GM12892 (cell line): ENCODE data around the gene CAP2. TPM values are rescaled to one million over a fixed set of nuclear protein-coding genes. Genes with fewer than 3 reads are reported as not detected.

Experiments used
- DNase-seq: peaks from one replicate; pipeline ENCODE4 v3.0.0; 2011; ENCODE audit not compliant: insufficient read length
- FAIRE-seq: peaks from 2 replicates; lab custom pipeline; 2011; peaks lifted over from hg19 to GRCh38; lab: Jason Lieb, UNC
- POLR2A ChIP-seq: IDR thresholded peaks from 2 replicates; pipeline ENCODE4 v1.6.1; 2011; ENCODE audit warnings: low read depth, low read length, control low read depth
- POLR2AphosphoS5 ChIP-seq: IDR thresholded peaks from 2 replicates; pipeline ENCODE4 v1.6.1; 2011; ENCODE audit warnings: low read depth, low read length, control low read depth
- TAF1 ChIP-seq: IDR thresholded peaks from 2 replicates; pipeline ENCODE4 v1.6.1; 2011; ENCODE audit warnings: low read depth, mild to moderate bottlenecking, control low read depth, low read length, borderline replicate concordance
- polyA plus RNA-seq: library from polyadenylated mRNA; unstranded; fragments of >200 nt; gene quantifications from one replicate; pipeline ENCODE4 v1.2.1, GENCODE V29; 2012; ENCODE audit warnings: missing spikeins, inconsistent platforms; ENCODE audit not compliant: missing spikeins

CAP2 gene, protein sequence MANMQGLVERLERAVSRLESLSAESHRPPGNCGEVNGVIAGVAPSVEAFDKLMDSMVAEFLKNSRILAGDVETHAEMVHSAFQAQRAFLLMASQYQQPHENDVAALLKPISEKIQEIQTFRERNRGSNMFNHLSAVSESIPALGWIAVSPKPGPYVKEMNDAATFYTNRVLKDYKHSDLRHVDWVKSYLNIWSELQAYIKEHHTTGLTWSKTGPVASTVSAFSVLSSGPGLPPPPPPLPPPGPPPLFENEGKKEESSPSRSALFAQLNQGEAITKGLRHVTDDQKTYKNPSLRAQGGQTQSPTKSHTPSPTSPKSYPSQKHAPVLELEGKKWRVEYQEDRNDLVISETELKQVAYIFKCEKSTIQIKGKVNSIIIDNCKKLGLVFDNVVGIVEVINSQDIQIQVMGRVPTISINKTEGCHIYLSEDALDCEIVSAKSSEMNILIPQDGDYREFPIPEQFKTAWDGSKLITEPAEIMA
- not detected for polyA plus RNA-seq

DNA sequence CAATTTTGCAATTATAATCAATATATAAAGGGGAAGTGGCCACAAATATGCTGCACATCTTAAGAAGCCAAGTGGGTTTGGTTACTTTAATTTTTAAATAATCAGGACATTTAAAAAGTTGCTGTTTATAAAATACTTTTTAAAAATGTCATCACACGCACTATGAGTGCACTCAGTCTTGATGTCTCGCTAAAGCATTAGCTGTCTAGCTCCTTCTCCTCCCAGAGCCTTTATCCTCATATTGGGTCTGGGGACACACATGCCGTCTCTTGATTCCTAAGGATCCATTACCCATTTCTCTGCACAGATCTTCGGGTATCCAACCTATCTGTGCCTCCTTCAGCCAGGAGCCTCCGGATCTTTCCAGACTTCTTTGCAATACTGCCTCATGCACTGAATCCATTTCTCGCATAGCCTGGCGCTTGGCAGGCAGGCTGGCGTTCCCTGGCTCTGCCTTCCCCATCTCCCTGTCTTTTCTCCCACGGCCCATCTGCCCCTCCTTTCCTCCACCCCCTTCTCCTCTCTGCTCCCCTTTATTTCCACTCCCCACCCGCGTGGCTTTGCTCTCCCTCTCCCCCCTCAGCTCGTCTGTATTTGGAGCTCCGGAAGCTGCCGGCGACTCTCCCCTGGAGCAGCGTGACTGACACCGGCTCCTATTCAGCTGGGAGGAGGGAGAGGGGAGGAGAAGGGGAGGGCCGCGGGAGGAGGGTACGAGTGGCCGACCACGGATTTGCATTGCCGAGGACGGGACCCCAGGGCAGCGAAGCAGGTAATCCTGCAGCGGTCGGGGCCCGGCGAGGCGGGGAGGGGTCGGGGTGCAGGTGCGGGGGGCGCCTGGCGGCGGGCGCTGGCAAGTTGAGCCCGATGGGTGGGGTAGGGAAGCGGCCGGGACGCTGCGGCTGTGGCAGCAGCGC lies at the start of gene CAP2:
CAP2 (plus strand) TSS at position 618 of the 914 bp plus-strand sequence. CDS start 27,961 bp downstream, outside the sequence.
- TF ChIP-seq TAF1 (no peak), POLR2AphosphoS5 (no peak), POLR2A (no peak)
- DNase-seq = no peak
- FAIRE-seq = no peak

DNA sequence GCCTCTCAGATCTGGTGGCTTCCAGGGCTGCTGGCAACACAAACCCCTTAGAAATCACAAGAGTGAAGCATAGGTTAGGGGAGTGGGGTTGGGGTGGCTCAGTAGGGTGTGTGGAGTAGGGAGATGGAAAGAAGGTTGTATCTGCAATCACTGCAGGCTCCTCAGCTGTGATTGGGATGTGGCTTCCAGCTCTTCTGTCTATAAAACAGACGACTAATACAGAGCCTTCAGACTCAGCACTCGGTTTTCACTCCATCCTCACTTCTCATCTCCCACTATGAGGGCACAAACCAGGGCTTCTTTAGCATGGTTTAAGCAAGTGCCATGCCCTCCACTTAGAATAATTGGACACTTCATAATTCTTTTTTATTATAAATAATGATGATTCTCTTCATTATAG lies 46.4 kb upstream of the CAP2 start:
- FAIRE-seq (no peak), DNase-seq (no peak)
- TF ChIP-seq TAF1 = no peak

DNA sequence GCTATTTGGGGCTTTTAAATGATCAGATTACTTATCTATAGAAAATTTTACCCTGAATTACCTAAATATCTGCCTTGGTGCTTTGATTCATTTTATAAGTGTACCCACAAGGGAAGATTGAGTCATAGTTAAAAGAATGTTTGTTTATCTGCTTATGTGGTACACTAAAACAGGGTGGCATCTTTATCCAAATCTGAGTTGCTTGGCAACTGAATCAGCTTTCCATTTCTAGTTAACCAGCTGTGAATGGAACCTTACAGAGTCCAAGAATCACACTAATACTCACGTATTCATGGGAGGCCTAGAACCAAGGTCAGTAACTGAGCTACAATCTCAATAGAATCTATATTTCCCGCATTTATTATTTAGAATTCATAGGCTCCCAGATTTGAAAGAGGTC lies 44.0 kb upstream of the CAP2 start:
- no peak for TF ChIP-seq POLR2AphosphoS5
- FAIRE-seq (no peak), DNase-seq (no peak)

DNA sequence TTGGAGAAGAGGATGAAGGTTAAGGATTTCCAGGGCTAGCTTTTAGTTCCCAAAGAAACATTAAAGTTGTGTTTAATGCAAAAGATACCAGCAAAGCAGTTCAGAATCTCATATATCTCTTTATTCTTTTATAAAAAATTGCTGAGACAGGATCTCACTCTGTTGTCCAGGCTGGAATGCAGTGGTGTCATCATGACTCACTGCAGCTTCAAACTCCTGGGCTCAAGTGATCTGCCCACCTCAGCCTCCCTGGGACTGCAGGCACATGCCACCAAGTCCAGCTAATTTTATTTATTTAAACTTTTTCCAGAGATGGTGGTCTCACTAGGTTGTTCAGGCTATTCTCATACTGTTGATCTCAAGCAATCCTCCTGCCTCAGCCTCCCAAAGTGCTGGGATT lies 41.1 kb upstream of the CAP2 start:
- no peak for FAIRE-seq
- no peak for DNase-seq
- TF ChIP-seq POLR2A = no peak
- no peak for TF ChIP-seq TAF1
- no peak for TF ChIP-seq POLR2AphosphoS5

DNA sequence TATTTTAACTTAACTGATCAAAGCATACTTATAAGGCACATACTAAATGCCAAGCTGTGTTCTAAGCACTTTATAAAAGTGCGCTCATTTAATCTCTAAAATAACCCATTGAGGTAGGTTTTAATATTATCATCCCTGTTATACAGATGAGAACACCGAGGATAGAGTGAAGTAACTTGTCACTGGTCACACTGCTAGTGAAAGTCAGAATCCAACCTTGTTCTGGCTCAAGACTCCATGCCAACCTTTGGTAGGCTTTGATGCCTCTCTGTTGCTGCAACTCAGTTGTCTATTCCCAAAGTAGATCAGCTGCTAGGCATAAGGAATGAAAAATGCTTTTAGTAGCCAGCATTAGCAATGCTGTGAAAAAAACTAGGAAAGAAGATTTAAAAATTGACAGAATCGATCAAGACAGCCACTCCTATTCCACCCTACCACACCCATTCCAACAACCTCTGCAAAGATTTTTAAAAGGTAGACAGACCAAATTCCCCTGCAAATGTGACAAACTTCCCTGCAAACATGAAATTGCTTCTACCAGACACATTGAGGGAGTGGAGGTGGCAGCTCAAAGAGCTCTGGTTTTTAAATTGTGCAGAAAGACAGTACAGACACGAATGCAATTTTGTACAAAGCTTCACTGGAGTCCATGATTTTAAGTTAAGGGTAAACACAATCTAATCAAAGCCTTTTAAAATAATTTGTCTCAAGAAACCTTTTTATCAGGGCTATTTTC lies 39.8 kb upstream of the CAP2 start:
- TF ChIP-seq POLR2AphosphoS5 (no peak), POLR2A (no peak), TAF1 (no peak)
- no peak for FAIRE-seq

DNA sequence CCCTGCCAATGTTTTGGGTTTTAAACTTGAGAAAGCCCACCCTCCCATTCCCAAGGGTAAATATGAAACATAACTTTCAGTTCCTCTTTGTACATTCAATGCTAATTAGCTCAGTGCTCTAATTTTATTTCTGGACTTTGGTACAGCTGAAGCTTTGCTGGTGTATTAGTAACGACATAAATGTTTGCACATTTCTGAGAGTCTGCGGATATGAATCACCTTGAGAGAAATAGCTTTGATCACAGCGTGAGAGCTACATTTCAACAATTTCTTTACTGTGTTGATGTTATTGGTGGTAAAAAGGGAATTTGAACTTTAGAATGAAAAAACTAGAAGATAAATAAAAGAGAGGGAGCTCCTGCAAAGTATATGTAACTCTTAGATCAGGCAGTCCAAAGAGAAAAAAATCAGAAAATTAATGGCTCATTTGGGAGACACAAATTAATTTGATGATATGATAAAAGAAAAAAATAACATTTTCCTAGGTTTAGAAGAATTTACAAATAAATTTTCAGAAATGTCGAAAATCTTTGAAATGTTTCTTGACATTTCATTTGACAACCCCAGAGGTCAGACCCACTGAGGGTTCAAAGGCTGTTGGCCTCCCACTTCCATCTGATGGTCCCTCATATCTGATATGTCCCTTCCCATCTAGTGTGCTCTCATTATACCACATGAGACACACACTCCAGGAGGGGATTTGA lies 38.5 kb upstream of the CAP2 start:
- TF ChIP-seq POLR2AphosphoS5 (no peak), TAF1 (no peak), POLR2A (no peak)
- DNase-seq (no peak), FAIRE-seq (no peak)

More for the DNA sequence above, 39.8 kb upstream of the CAP2 start:
- DNase-seq = no peak

DNA sequence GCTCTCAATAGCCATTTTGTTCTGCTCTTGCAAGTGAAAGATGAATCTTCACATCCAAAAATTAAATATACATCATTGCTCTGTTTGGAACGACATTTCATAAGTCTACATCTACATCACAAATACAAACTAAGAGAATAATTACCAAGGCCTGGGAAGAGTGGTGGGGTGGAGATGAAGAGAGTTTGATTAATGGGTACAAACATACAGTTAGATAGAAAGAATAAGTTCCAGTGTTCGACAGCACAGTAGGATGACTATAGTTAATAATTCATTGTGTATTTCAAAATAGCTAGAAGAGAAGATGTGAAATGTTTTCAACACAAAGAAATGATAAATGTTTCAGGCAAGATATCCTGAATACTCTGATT lies 38.0 kb upstream of the CAP2 start:
- TF ChIP-seq TAF1 = no peak
- no peak for TF ChIP-seq POLR2A
- TF ChIP-seq POLR2AphosphoS5 = no peak
- no peak for DNase-seq
- FAIRE-seq = no peak

DNA sequence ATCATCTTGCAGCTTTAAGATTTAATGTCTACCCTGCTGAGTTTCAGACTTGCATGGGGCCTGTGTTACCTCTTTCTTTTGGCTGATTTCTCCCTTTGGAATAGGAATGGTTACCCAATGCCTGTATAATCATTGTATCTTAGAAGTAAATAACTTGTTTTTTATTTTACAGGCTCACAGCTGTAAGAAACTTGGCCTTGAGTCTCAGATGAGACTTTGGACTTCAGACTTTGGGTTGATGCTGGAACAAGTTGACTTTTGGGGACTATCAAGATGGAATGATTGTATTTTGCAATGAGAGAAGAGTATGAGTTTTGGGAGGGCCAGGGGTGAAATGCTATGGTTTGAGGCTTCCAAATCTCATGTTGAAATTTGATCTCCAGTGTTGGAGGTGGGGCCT lies 34.9 kb upstream of the CAP2 start:
- no peak for TF ChIP-seq POLR2A
- DNase-seq (no peak), FAIRE-seq (no peak)

DNA sequence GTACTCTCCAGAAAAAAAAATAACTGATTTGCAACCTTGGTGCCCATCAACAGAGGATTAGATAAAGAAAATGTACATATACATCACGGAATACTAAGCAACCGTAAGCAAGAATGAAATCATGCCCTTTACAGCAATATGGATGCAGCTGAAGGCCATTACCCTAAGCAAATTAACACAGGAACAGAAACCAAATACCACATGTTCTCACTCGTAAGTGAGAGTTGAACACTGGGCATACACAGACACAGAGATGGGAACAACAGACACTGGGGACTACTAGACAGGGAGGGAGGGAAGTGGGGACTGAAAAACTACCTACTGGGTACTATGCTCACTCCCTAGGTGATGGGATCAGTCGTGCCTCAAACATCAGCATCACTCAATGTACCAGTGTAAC lies 32.8 kb upstream of the CAP2 start:
- DNase-seq (no peak), FAIRE-seq (no peak)
- TF ChIP-seq TAF1 (no peak), POLR2A (no peak), POLR2AphosphoS5 (no peak)

DNA sequence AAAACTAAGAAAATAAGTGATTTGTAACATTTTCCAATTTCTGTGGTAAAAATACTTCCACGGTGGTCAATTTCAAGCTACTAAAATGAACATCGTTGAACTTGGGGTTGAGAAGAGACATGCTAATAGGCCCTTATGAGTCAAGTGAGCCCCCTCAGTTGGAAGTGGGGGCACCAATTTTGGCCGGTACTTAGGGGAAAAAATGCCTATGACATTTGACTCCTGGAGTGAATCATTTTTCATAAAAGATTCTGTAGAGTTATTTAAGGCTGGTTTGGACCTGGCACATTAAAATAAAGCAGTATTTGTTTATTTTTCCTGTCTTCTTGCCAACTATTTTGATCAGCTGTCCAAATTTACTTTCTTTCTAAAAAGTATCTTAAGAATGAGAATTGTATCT lies 32.4 kb upstream of the CAP2 start:
- TF ChIP-seq POLR2A (no peak), POLR2AphosphoS5 (no peak), TAF1 (no peak)
- DNase-seq = no peak
- FAIRE-seq = no peak

DNA sequence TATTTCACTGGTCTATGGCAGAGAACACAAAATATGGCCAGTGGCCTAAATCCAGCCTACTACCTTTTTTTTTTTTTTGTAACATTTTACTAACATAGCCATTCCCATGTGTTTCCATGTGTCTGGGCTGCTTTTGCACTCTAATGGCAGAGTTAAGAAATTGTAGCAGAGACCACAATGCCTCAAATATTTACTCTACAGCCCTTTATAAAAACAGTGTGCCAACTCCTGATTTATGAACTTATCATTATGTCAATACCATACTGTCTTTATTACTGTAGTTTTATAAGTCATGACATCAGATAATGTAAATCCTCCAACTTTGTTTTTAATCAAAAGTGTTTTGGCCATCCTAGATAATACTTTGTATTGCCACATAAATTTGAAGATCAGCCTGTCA lies 27.4 kb upstream of the CAP2 start:
- TF ChIP-seq POLR2A (no peak), POLR2AphosphoS5 (no peak), TAF1 (no peak)
- FAIRE-seq (no peak), DNase-seq (no peak)
